ENCODE results near the gene PTPRK. TPM values are rescaled to one million over a fixed set of nuclear protein-coding genes. Genes with fewer than 3 reads are reported as not detected.
"Not testable (repeated sequence)": the region's sequence is repeated elsewhere in the genome, so short reads cannot be mapped to it uniquely, and the experiment has no call there.

The PTPRK gene
- total RNA-seq, 1 donor from 2014 or later, result 4.2 TPM

DNA sequence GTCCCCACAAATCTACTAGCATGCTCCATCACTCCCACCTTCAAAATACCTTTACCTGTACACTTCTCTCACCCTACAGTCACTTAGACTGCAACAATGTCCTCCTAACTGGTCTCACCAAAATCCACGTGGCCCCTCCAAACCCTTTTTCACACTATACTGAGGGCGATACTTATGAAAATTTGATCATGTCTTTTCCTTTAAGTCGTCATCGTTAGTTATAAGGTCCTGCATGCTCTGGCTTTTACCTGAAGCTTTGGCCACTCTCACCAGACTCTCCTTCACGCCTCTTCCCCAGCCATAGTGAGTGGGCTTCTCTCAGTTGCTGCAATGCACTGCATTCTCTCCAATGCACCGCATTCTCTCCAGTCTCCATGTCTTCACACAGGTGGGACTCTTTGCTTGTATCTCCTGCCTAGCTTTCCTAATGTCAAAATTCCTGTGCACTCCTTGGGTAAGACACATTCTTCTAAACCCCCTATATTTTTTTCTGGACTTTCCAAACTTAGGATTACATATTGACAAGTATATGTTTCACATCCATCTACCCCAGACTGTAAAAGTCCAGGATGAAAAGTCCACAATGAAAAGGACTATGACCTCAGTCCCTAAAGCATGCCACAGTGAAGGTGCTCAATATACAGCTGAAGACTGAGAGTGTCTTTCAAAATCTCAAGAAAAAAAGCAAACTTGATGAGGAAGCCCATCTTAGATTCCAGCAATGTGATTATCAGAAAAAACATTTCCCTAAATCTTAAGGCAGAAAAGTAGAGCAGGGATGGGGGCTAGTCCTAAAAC is 24.7 kb downstream of the PTPRK start:
- intact Hi-C loops (cut with micrococcal nuclease), result no loop called here
- H3K9me3 Mint-ChIP-seq, result no peaks in the 10 kb centered on the region
- no peak for DNase-seq (ENCODE audit: low spot score)
- no peak overlapping the region for H3K4me3 Mint-ChIP-seq (ENCODE audit: low read depth)
- no peaks in the 10 kb centered on the region for H3K36me3 Mint-ChIP-seq (ENCODE audit: low read depth)
- peaks cover 8% of the 10 kb centered on the region for H3K4me1 Mint-ChIP-seq (ENCODE audit: low read depth)
- H3K27me3 Mint-ChIP-seq (ENCODE audit: low read depth), result peaks cover 11% of the 10 kb centered on the region
- H3K27ac Mint-ChIP-seq, result no peak overlapping the region

DNA sequence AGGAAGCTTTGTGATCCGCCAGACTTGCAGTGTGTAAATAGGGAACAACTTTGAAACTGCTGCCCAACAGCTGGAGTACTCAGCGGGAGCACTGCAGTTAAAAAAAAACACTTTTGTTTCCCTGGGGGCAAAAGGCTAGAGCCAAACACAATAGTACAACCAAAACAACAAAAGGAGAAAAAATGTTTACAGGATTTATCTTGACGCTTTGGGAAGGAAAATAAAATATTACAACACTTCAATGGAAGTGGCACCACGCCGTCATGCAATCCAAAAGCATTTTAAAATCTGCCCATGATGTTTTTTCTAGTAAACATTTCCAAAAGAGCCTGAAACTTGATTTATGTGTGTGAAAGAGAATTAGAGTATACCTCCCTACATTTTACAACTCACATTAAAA is 26.0 kb downstream of the PTPRK start:
- no peaks in the 10 kb centered on the region for H3K9me3 Mint-ChIP-seq
- H3K36me3 Mint-ChIP-seq (ENCODE audit: low read depth), result no peaks in the 10 kb centered on the region
- H3K4me1 Mint-ChIP-seq (ENCODE audit: low read depth), result peaks cover 8% of the 10 kb centered on the region
- peaks cover 11% of the 10 kb centered on the region for H3K27me3 Mint-ChIP-seq (ENCODE audit: low read depth)
- DNase-seq (ENCODE audit: low spot score), result no peak
- no peak overlapping the region for H3K27ac Mint-ChIP-seq
- intact Hi-C loops (cut with micrococcal nuclease), result no loop called here
- no peak overlapping the region for H3K4me3 Mint-ChIP-seq (ENCODE audit: low read depth)

DNA sequence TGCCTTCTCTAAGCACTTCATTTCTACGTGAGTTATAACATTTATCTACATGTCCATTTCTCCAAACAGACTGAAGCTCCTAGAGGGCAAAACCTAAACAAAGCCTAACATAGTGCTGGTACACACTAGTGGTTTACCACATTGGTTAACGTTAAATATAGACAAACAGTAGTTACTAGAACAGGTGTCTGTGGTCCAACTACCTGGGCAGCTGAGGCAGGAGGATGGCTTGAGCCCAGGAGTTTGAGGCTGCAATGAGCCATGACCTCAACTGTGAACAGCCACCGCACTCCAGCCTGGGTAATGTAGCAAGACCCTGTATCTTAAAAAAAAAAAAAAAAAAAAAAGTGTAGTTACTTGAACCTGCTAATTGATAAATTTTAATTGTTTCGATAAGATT is 26.5 kb downstream of the PTPRK start:
- no peak overlapping the region for H3K4me3 Mint-ChIP-seq (ENCODE audit: low read depth)
- H3K36me3 Mint-ChIP-seq (ENCODE audit: low read depth), result no peaks in the 10 kb centered on the region
- no peaks in the 10 kb centered on the region for H3K9me3 Mint-ChIP-seq
- no peak for DNase-seq (ENCODE audit: low spot score)
- H3K27ac Mint-ChIP-seq, result no peak overlapping the region
- peaks cover 8% of the 10 kb centered on the region for H3K4me1 Mint-ChIP-seq (ENCODE audit: low read depth)
- intact Hi-C loops (cut with micrococcal nuclease), result no loop called here
- H3K27me3 Mint-ChIP-seq (ENCODE audit: low read depth), result peaks cover 11% of the 10 kb centered on the region

DNA sequence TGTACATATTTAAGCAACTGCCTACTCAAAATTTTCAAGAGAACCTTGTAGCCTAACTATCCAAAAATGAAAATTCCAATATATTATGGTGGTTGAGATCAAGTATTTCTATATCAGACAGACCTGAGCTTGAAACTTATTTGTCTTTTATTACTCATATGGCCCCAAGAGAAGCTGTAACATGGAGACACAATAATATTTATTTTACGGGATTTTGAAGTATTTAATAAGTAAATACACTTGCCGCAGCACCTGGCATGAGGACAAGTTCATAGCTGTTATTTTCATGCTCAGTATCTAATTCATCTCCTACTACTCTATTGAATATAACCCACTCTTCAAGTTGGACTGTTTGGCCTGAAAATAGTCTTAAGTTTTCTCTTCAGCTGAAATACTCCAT is 28.0 kb downstream of the PTPRK start:
- intact Hi-C loops (cut with micrococcal nuclease), result no loop called here
- DNase-seq (ENCODE audit: low spot score), result no peak
- no peak overlapping the region for H3K27ac Mint-ChIP-seq
- peaks cover 5% of the 10 kb centered on the region for H3K4me1 Mint-ChIP-seq (ENCODE audit: low read depth)
- peaks cover 11% of the 10 kb centered on the region for H3K27me3 Mint-ChIP-seq (ENCODE audit: low read depth)
- H3K4me3 Mint-ChIP-seq (ENCODE audit: low read depth), result no peak overlapping the region
- H3K9me3 Mint-ChIP-seq, result no peaks in the 10 kb centered on the region
- H3K36me3 Mint-ChIP-seq (ENCODE audit: low read depth), result no peaks in the 10 kb centered on the region

DNA sequence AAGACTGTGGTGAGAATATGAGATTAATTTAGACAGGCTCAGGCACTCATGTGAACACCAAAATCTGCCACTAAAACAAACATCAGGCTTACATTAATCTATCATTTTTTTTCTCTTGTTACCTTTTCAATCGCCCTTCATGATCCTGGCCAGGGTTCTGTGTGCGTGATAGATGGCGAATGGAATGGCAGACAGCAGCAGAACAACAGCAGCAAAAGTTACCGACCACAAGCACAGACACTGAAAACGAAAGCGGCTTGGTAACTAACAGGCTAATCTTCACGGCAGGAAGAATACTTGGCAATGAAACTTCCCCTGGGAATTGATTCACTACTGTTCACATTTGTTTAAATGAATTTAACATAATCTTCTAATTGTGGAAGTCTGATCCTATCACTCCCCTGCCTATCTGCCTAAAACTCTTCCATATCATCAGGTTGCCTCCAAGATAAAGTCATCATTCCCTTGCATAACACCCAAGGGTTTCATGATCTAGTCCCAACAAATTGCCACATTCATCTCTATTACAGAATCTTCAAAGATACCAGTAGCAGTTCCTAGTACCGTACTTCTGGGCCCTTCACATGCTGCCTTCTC is 28.7 kb downstream of the PTPRK start:
- peaks cover 11% of the 10 kb centered on the region for H3K27me3 Mint-ChIP-seq (ENCODE audit: low read depth)
- no peak overlapping the region for H3K4me3 Mint-ChIP-seq (ENCODE audit: low read depth)
- H3K4me1 Mint-ChIP-seq (ENCODE audit: low read depth), result peaks cover 3% of the 10 kb centered on the region
- H3K36me3 Mint-ChIP-seq (ENCODE audit: low read depth), result no peaks in the 10 kb centered on the region
- no peak overlapping the region for H3K27ac Mint-ChIP-seq
- no peaks in the 10 kb centered on the region for H3K9me3 Mint-ChIP-seq
- DNase-seq (ENCODE audit: low spot score), result no peak
- intact Hi-C loops (cut with micrococcal nuclease), result no loop called here

DNA sequence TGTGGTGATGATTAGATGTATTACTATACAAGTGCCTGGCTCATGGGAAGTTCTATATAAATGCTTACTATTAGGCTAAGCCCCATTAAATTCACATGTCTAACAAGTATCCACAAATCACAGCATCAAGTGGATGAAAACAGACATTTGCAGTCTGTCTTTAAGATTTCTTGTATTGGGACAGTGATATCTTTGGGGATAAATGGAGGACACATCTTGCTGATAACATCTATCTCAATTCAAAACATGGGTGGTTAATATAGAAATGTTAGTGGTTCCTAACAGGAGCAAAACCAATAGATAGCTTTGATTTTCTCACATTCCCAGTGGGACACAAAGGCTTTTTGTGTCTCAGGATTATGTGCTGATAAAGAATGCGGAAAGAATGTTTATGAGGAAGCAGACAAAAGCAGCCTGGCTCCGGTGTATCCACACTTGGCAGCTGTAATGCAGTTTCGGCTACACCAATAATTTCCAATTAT is 29.3 kb downstream of the PTPRK start:
- no peak overlapping the region for H3K4me3 Mint-ChIP-seq (ENCODE audit: low read depth)
- peaks cover 11% of the 10 kb centered on the region for H3K27me3 Mint-ChIP-seq (ENCODE audit: low read depth)
- H3K27ac Mint-ChIP-seq, result no peak overlapping the region
- DNase-seq (ENCODE audit: low spot score), result no peak
- H3K9me3 Mint-ChIP-seq, result no peaks in the 10 kb centered on the region
- peaks cover 3% of the 10 kb centered on the region for H3K4me1 Mint-ChIP-seq (ENCODE audit: low read depth)
- intact Hi-C loops (cut with micrococcal nuclease), result no loop called here
- no peaks in the 10 kb centered on the region for H3K36me3 Mint-ChIP-seq (ENCODE audit: low read depth)

DNA sequence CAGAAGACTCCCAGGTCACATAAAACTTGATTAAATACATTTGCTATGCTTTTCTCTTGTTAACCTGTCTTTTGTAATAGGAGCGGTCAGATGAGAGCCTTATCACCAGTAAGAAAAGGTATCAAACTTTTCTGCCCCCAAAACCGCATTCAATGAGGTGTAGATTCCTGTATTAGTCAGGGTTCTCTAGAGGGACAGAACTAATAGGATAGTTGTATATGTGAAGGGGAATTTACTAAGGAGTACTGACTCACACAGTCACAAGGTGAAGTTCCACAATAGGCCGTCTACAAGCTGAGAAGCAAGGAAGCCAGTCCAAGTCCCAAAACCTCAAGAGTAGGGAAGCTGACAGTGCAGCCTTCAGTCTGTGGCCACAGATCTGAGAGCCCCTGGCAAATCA is 32.7 kb downstream of the PTPRK start:
- H3K27ac Mint-ChIP-seq, result no peak overlapping the region
- no peak for DNase-seq (ENCODE audit: low spot score)
- H3K27me3 Mint-ChIP-seq (ENCODE audit: low read depth), result peaks cover 5% of the 10 kb centered on the region
- intact Hi-C loops (cut with micrococcal nuclease), result no loop called here
- no peak overlapping the region for H3K4me3 Mint-ChIP-seq (ENCODE audit: low read depth)
- peaks cover 3% of the 10 kb centered on the region for H3K4me1 Mint-ChIP-seq (ENCODE audit: low read depth)
- no peaks in the 10 kb centered on the region for H3K9me3 Mint-ChIP-seq
- no peaks in the 10 kb centered on the region for H3K36me3 Mint-ChIP-seq (ENCODE audit: low read depth)

DNA sequence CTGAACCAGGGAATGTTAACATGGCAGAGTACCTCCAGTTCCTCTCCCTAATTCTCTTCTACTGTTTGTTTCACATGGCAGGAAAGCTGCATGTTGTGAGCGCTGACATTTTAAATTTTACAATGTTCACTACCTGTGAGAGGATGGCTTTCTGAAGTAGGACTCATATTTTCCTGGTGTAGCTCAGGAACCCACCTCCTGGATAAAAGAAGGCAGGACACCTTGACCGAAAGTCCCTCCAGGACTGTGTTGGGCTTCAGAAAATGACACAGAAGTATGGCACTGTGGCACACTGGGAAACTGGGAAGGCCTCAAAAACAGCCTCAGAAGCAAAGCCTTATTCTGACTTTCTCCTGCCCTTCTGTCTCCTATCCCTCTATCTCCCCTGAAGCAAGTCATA is 33.3 kb downstream of the PTPRK start:
- DNase-seq (ENCODE audit: low spot score), result no peak
- no peak overlapping the region for H3K27ac Mint-ChIP-seq
- intact Hi-C loops (cut with micrococcal nuclease), result no loop called here

DNA sequence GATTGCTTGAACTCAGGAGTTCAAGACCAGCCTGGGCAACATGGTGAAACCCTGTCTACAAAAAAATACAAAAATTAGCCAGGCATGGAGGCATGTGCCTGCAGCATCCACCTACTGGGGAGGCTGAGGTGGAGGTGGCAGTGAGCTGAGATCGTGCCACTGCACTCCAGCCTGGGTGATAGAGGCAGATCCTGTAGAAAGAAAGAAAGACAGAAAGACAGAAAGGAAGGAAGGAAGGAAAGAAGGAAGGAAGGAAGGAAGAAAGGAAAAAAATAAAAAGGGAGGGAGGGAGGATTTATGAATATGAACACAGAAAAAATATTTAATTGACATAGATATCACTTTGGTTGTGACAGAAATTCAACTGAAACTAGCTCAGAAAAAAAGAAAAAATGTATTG is 33.8 kb downstream of the PTPRK start:
- H3K4me3 Mint-ChIP-seq (ENCODE audit: low read depth); H3K4me1 Mint-ChIP-seq (ENCODE audit: low read depth); H3K27ac Mint-ChIP-seq; H3K27me3 Mint-ChIP-seq (ENCODE audit: low read depth); H3K9me3 Mint-ChIP-seq; H3K36me3 Mint-ChIP-seq (ENCODE audit: low read depth); intact Hi-C loops (cut with micrococcal nuclease); DNase-seq (ENCODE audit: low spot score): not testable (repeated sequence)

More for the DNA sequence above, 33.3 kb downstream of the PTPRK start:
- peaks cover 3% of the 10 kb centered on the region for H3K27me3 Mint-ChIP-seq (ENCODE audit: low read depth)
- H3K4me1 Mint-ChIP-seq (ENCODE audit: low read depth), result peaks cover 3% of the 10 kb centered on the region
- no peaks in the 10 kb centered on the region for H3K36me3 Mint-ChIP-seq (ENCODE audit: low read depth)
- no peaks in the 10 kb centered on the region for H3K9me3 Mint-ChIP-seq
- no peak overlapping the region for H3K4me3 Mint-ChIP-seq (ENCODE audit: low read depth)

DNA sequence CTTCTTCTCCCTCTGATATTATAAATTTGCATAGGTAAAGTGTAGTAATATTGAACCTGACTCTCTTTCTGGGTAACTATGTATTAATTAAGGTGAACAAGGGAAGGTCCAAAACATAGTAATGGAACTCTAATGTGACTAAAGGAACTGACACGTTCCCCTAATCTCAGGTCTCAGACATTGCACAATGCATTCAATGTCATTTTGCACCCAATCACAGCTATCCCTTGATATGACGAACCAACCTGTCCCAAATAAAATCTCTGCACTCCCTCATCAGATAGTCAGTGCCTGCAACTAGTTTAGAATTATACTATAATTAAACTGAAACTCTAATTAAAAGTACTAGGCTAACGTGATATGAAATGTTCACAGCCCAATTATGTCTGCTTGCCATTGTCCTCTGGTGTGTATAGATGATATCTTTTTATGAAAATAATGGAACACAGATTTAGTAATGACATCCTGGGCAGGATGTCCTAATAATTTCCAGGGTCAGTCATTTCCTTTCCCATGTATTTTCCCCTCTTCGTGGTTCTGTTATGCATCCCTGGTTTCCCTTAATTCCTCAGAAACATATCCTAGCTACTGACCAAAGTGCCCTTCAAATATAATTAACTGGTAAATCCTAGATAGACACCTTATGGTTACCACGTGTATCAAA is 36.8 kb downstream of the PTPRK start:
- peaks cover 3% of the 10 kb centered on the region for H3K4me1 Mint-ChIP-seq (ENCODE audit: low read depth)
- no peak overlapping the region for H3K27ac Mint-ChIP-seq
- no peak overlapping the region for H3K4me3 Mint-ChIP-seq (ENCODE audit: low read depth)
- no peaks in the 10 kb centered on the region for H3K9me3 Mint-ChIP-seq
- H3K36me3 Mint-ChIP-seq (ENCODE audit: low read depth), result no peaks in the 10 kb centered on the region
- no peak for DNase-seq (ENCODE audit: low spot score)
- intact Hi-C loops (cut with micrococcal nuclease), result no loop called here
- H3K27me3 Mint-ChIP-seq (ENCODE audit: low read depth), result peaks cover 3% of the 10 kb centered on the region

DNA sequence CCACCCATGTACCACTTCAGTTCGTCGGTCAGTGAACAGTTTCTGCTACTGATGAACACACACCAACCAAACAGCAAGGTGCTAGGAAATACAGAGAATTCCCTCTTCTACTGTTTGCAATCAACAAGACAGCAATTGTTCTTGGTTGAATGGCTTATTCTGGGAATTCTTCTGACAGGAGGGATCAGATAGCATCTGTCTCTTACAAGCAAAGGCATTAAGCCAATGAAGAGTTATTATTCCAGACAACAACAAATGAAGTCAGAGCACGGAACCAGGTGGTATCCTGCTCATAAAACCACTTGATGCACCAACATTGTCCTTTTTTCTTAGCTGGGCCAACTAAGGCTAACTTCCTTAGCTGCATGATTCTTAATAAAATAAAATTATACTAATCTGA is 37.8 kb downstream of the PTPRK start:
- no peaks in the 10 kb centered on the region for H3K9me3 Mint-ChIP-seq
- no peak for DNase-seq (ENCODE audit: low spot score)
- intact Hi-C loops (cut with micrococcal nuclease), result no loop called here
- peaks cover 3% of the 10 kb centered on the region for H3K27me3 Mint-ChIP-seq (ENCODE audit: low read depth)
- peaks cover 8% of the 10 kb centered on the region for H3K4me1 Mint-ChIP-seq (ENCODE audit: low read depth)
- H3K4me3 Mint-ChIP-seq (ENCODE audit: low read depth), result no peak overlapping the region
- H3K27ac Mint-ChIP-seq, result no peak overlapping the region
- H3K36me3 Mint-ChIP-seq (ENCODE audit: low read depth), result no peaks in the 10 kb centered on the region

DNA sequence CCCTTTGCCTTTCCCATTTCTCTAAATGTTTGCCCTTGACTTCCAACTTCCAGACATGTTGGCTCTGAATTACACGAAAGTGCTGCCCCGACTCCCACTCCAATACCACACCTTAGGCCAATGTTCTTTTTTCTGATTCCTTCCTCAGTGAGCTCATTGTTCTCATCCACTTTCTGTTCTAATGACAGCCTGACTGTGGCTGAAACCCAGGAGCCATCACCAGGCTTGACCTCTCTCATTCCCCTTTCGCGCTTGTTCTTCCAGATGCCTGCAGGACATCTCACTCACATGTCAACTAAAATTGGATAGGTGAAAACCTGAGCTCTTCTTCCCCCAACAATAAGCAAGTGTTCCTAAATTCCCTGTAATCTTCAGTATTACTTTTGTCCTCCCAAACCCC is 40.4 kb downstream of the PTPRK start:
- Mint-ChIP-seq H3K27ac (no peak overlapping the region), H3K4me1 (ENCODE audit: low read depth) (peaks cover 8% of the 10 kb centered on the region), H3K9me3 (no peaks in the 10 kb centered on the region), H3K36me3 (ENCODE audit: low read depth) (no peaks in the 10 kb centered on the region), H3K27me3 (ENCODE audit: low read depth) (no peaks in the 10 kb centered on the region), H3K4me3 (ENCODE audit: low read depth) (no peak overlapping the region)
- intact Hi-C loops (cut with micrococcal nuclease), result no loop called here
- no peak for DNase-seq (ENCODE audit: low spot score)

DNA sequence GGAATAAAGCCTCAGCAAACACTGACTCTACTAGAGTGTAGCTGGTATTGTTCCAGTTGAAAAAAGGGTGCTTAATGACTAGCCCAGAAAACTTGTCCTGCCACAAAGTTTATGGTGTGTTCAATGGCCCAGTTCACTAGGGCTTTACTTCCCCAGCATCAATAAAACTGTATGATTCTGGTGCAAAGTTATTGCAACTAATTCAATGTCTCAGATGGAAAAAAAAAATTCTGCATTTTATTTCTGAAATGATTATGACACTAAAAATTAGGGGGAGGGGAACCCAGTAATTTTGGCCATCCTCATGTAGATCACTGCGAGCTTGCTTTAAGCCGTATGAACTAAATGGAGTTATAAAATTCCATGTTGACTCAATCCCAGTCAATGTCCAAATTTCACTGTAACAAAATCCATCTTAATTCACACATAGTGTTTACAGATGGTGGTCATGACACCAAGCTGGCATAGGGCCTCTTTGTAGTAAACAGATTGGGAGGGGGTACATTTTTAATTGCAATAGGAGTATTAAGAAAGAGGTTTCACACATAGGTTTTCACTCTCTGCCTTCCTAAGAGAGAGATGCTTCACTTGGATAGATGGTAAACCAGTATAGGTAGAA is 41.2 kb downstream of the PTPRK start:
- Mint-ChIP-seq H3K4me3 (ENCODE audit: low read depth) (no peak overlapping the region), H3K36me3 (ENCODE audit: low read depth) (no peaks in the 10 kb centered on the region), H3K9me3 (no peaks in the 10 kb centered on the region), H3K27ac (no peak overlapping the region), H3K27me3 (ENCODE audit: low read depth) (no peaks in the 10 kb centered on the region), H3K4me1 (ENCODE audit: low read depth) (peaks cover 8% of the 10 kb centered on the region)
- no peak for DNase-seq (ENCODE audit: low spot score)
- intact Hi-C loops (cut with micrococcal nuclease), result no loop called here
